HEK293T (cell line): Measurements from ENCODE around the gene ETNPPL.

Experiments used
- ARNT ChIP-seq: fragments of 450-650 bp; IDR thresholded peaks from 2 replicates; pipeline ENCODE4 v1.6.1; 2017; ENCODE audit warnings: mild to moderate bottlenecking
- BHLHE40 ChIP-seq: fragments of 450-650 bp; IDR thresholded peaks from 2 replicates; pipeline ENCODE4 v1.6.1; 2016; ENCODE audit warnings: mild to moderate bottlenecking, moderate library complexity, borderline replicate concordance
- ELF4 ChIP-seq: fragments of 450-650 bp; IDR thresholded peaks from 2 replicates; pipeline ENCODE4 v1.6.1; 2017; ENCODE audit warnings: antibody characterized with exemption
- FOXA1 ChIP-seq: fragments of 450-650 bp; IDR thresholded peaks from 2 replicates; pipeline ENCODE4 v1.6.1; 2016; ENCODE audit warnings: mild to moderate bottlenecking
- FOXK2 ChIP-seq: fragments of 450-650 bp; IDR thresholded peaks from 2 replicates; pipeline ENCODE4 v1.6.1; 2016; ENCODE audit warnings: mild to moderate bottlenecking
- FOXM1 ChIP-seq: fragments of 450-650 bp; IDR thresholded peaks from 2 replicates; pipeline ENCODE4 v1.6.1; 2017; ENCODE audit warnings: mild to moderate bottlenecking, borderline replicate concordance
- HDGF ChIP-seq: fragments of 450-650 bp; IDR thresholded peaks from 2 replicates; pipeline ENCODE4 v1.6.1; 2017; ENCODE audit warnings: antibody characterized with exemption, borderline replicate concordance
- SP1 ChIP-seq: fragments of 450-650 bp; IDR thresholded peaks from 2 replicates; pipeline ENCODE4 v1.6.1; 2017
- SUZ12 ChIP-seq: fragments of 450-650 bp; IDR thresholded peaks from 2 replicates; pipeline ENCODE4 v1.6.1; 2016; ENCODE audit warnings: mild to moderate bottlenecking
- TARDBP ChIP-seq: fragments of 450-650 bp; IDR thresholded peaks from 2 replicates; pipeline ENCODE4 v1.6.1; 2016
- ZNF384 ChIP-seq: fragments of 450-650 bp; IDR thresholded peaks from 2 replicates; pipeline ENCODE4 v1.6.1; 2016

- TF ChIP-seq FOXA1: no peak
- TF ChIP-seq ARNT: no peak
- no peak for TF ChIP-seq BHLHE40
- TF ChIP-seq ZNF384: no peak
- no peak for TF ChIP-seq ELF4
- TF ChIP-seq SUZ12: no peak
- TF ChIP-seq TARDBP: no peak
- no peak for TF ChIP-seq FOXM1
- TF ChIP-seq HDGF: no peak
- no peak for TF ChIP-seq FOXK2
- no peak for TF ChIP-seq SP1
These were observed 13.7 kb downstream of the ETNPPL start for GRCh38 chr4:108749119-108749518.
